Adipocyte (in vitro differentiated cells): Measurements from ENCODE around the gene KCNIP4.

Source experiments
- DNase-seq: peaks from one replicate; pipeline ENCODE4 v3.0.0-alpha.2; 2015; ENCODE audit warnings: low read depth
- H3K27me3 ChIP-seq: replicated peaks from 2 replicates; pipeline ENCODE4 v1.7.0; 2013; ENCODE audit warnings: mild to moderate bottlenecking, low read length, moderate library complexity; ENCODE audit not compliant: control insufficient read depth, insufficient read depth
- H3K36me3 ChIP-seq: 2 replicates; pipeline ENCODE4 v1.7.0; 2013; ENCODE audit warnings: low read length, mild to moderate bottlenecking, moderate library complexity; ENCODE audit not compliant: control insufficient read depth, insufficient read depth, severe bottlenecking
- H3K4me1 ChIP-seq: 2 replicates; pipeline ENCODE4 v1.7.0; 2013; ENCODE audit warnings: mild to moderate bottlenecking, low read length, moderate library complexity; ENCODE audit not compliant: control insufficient read depth, insufficient read depth
- H3K4me3 ChIP-seq: 2 replicates; pipeline ENCODE4 v1.7.0; 2013; ENCODE audit warnings: mild to moderate bottlenecking, low read length, moderate library complexity
- H3K9ac ChIP-seq: 2 replicates; pipeline ENCODE4 v1.7.0; 2013; ENCODE audit warnings: mild to moderate bottlenecking, low read length, moderate library complexity
- H3K9me3 ChIP-seq: 2 replicates; pipeline ENCODE4 v1.7.0; 2013; ENCODE audit warnings: mild to moderate bottlenecking, low read length, moderate library complexity; ENCODE audit not compliant: control insufficient read depth

KCNIP4 gene

DNA sequence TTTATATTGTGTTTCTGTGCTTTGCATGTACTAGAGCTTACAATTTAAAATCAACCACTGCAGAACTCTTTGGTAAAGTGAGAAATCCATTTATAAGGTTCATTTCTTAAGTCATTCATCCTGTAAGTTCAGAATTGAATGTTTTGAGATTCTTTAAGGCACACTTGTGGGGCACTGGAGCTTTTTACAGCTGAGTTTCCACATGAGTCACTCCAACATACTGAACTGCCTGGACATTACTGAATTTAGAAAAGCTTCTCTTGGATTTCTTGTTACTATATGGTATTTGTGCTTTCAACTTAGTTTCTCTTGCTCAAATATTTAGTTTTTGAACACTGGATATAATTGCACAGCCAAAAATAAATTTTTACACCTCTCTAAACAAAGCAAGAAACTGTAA, 1022.0 kb downstream of the KCNIP4 start:
- H3K27me3 ChIP-seq = no peaks in the 10 kb centered on the region
- H3K4me1 ChIP-seq = no peaks in the 10 kb centered on the region
- no peaks in the 10 kb centered on the region for H3K9me3 ChIP-seq
- H3K4me3 ChIP-seq = no peak overlapping the region
- no peak overlapping the region for H3K9ac ChIP-seq
- DNase-seq = no peak
- H3K36me3 ChIP-seq = no peaks in the 10 kb centered on the region

- no peak for DNase-seq
- Histone ChIP-seq H3K4me1 (no peaks in the 10 kb centered on the region), H3K9ac (no peak overlapping the region), H3K27me3 (no peaks in the 10 kb centered on the region), H3K4me3 (no peak overlapping the region), H3K9me3 (no peaks in the 10 kb centered on the region), H3K36me3 (no peaks in the 10 kb centered on the region)
Observed at GRCh38 chr4:20925176-20925575, 1023.4 kb downstream of the KCNIP4 start.

DNA sequence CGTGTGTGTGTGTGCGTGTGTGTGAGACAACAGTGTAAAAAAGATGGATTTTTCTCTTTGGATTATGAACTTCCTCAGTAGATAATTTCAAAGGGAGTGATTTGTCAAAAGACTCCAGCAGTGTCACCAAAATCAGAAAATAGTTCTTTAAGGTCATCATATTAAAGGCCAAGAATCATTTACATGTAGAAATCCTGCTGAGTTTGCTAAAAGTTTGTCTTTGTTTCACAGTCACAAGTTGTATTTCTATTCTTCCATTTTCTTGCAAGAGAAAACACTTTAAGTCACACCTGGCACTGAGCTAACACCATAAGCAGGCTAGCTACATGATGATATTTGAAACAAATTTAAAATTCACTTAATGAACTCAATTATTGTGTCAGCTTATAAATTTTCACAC, 1025.6 kb downstream of the KCNIP4 start:
- Histone ChIP-seq H3K36me3 (no peaks in the 10 kb centered on the region), H3K4me1 (no peaks in the 10 kb centered on the region), H3K9ac (no peak overlapping the region), H3K27me3 (no peaks in the 10 kb centered on the region), H3K9me3 (no peaks in the 10 kb centered on the region), H3K4me3 (no peak overlapping the region)
- DNase-seq = no peak

DNA sequence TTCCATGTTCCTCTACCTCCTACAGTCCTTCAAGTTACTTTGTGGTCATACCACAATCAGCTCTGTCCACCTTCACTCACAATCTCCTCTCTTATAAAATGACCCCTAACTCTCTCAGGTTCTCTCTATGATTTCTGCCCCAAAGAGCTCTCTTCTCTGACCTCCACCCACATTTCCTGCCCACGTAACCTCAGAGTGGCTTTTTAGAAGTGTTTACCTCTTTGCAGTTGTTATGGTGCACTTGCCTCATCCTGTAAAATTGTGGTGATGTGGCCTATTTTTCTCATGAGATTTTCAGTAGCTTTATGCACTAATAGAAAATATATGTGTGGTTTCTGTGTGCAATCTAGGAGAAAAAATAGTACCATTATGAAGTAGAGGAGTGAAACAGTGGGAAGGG, 1032.5 kb downstream of the KCNIP4 start:
- Histone ChIP-seq H3K4me3 (no peak overlapping the region), H3K4me1 (no peaks in the 10 kb centered on the region), H3K9me3 (no peaks in the 10 kb centered on the region), H3K36me3 (no peaks in the 10 kb centered on the region), H3K27me3 (no peaks in the 10 kb centered on the region), H3K9ac (no peak overlapping the region)
- no peak for DNase-seq

- Histone ChIP-seq H3K9me3 (peaks cover 3% of the 10 kb centered on the region), H3K9ac (no peak overlapping the region), H3K4me1 (no peaks in the 10 kb centered on the region), H3K36me3 (no peaks in the 10 kb centered on the region), H3K27me3 (peaks cover 3% of the 10 kb centered on the region), H3K4me3 (no peak overlapping the region)
- DNase-seq = no peak
Observed at GRCh38 chr4:20904966-20905365, 1043.6 kb downstream of the KCNIP4 start.

DNA sequence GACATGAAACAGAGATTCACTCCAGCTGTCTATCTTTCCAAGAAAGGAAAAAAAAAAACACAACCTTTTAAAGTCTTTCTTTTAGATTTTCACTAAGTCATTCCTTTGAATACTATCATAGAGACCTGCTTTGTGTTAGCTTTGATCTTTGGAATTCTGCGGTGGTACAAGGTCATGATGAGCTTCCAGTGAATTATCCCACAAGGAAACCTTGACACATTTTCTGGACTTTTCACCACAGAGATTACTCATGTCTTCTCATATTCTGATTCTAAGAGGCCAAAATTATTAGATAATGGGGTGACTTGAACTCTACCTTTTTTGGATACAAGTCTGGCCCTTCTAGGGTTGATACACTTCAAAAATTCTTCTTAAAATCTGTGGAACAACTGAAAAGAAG, 1046.7 kb downstream of the KCNIP4 start:
- H3K36me3 ChIP-seq = no peaks in the 10 kb centered on the region
- no peaks in the 10 kb centered on the region for H3K4me1 ChIP-seq
- H3K9me3 ChIP-seq = peaks cover 2% of the 10 kb centered on the region
- peaks cover 3% of the 10 kb centered on the region for H3K27me3 ChIP-seq
- no peak for DNase-seq
- H3K9ac ChIP-seq = no peak overlapping the region
- H3K4me3 ChIP-seq = no peak overlapping the region

GRCh38 chr4:20899591-20899990, 1049.0 kb downstream of the KCNIP4 start:
- Histone ChIP-seq H3K4me1 (no peaks in the 10 kb centered on the region), H3K9me3 (no peaks in the 10 kb centered on the region), H3K4me3 (no peak overlapping the region), H3K36me3 (no peaks in the 10 kb centered on the region), H3K27me3 (no peaks in the 10 kb centered on the region), H3K9ac (no peak overlapping the region)
- no peak for DNase-seq

GRCh38 chr4:20895988-20896387, 1052.6 kb downstream of the KCNIP4 start:
- no peak overlapping the region for H3K4me3 ChIP-seq
- no peaks in the 10 kb centered on the region for H3K9me3 ChIP-seq
- H3K27me3 ChIP-seq = no peaks in the 10 kb centered on the region
- H3K4me1 ChIP-seq = no peaks in the 10 kb centered on the region
- H3K9ac ChIP-seq = no peak overlapping the region
- no peaks in the 10 kb centered on the region for H3K36me3 ChIP-seq
- no peak for DNase-seq

DNA sequence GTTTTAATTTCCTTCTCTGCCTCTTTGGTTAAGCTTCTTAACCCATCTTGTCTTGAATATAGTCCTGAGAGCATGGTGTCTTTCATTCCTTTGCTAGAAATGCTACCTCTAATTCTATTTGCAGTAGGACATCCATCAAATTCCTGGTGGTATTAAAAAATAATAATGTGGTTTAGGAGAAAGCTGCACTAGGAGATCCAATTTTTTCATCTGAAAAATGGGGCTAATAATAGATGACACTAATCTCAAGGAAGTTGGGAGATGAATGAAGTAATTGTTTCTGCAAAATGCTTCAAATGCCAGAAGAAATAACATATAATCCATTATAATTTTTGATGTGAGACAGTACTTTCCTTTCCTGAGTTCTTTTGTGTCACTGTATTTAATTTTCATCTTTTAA, 1053.4 kb downstream of the KCNIP4 start:
- Histone ChIP-seq H3K9ac (no peak overlapping the region), H3K9me3 (no peaks in the 10 kb centered on the region), H3K4me3 (no peak overlapping the region), H3K4me1 (no peaks in the 10 kb centered on the region), H3K36me3 (no peaks in the 10 kb centered on the region), H3K27me3 (no peaks in the 10 kb centered on the region)
- no peak for DNase-seq

DNA sequence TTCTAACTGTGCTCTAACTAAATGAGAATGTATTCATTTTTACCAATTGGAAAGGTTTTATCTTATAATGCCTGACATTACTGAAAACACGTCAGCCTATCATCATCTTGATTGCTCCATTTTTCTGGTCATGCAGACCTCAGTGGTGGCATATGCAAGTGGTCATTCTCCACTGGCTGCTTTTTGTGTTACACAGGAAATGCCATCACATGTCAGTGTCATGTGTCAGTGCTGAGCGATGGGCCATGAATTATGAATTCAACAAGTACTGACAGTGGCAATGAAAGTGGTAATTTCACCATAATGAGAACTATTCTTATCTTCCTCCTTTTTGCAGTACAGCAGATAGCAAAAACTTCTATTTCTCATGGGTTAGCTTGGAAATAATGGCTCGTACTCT, 1057.8 kb downstream of the KCNIP4 start:
- H3K36me3 ChIP-seq = no peaks in the 10 kb centered on the region
- DNase-seq = no peak
- H3K9ac ChIP-seq = no peak overlapping the region
- peaks cover 2% of the 10 kb centered on the region for H3K9me3 ChIP-seq
- H3K4me3 ChIP-seq = no peak overlapping the region
- no peaks in the 10 kb centered on the region for H3K4me1 ChIP-seq
- H3K27me3 ChIP-seq = no peaks in the 10 kb centered on the region

- H3K9ac ChIP-seq = no peak overlapping the region
- no peak overlapping the region for H3K4me3 ChIP-seq
- no peaks in the 10 kb centered on the region for H3K36me3 ChIP-seq
- no peak for DNase-seq
- peaks cover 3% of the 10 kb centered on the region for H3K9me3 ChIP-seq
- H3K27me3 ChIP-seq = no peaks in the 10 kb centered on the region
- H3K4me1 ChIP-seq = no peaks in the 10 kb centered on the region
Observed at GRCh38 chr4:20889901-20890300, 1058.7 kb downstream of the KCNIP4 start.

- Histone ChIP-seq H3K4me1 (no peaks in the 10 kb centered on the region), H3K36me3 (no peaks in the 10 kb centered on the region), H3K4me3 (no peak overlapping the region), H3K9me3 (peaks cover 3% of the 10 kb centered on the region), H3K9ac (no peak overlapping the region), H3K27me3 (no peaks in the 10 kb centered on the region)
- DNase-seq = no peak
Observed at GRCh38 chr4:20883677-20884076, 1064.9 kb downstream of the KCNIP4 start.
